Glomerular visceral epithelial cell (primary cell): ENCODE results near the gene PTPN7.
"Not testable (repeated sequence)": the region's sequence is repeated elsewhere in the genome, so short reads cannot be mapped to it uniquely, and the experiment has no call there.

Experiments used
- DNase-seq: peaks from one replicate; pipeline ENCODE4 v3.0.0-alpha.2; 2016; ENCODE audit errors: extremely low spot score

Gene PTPN7

GRCh38 chr1:202152399-202152798 lies 8.0 kb downstream of the PTPN7 start:
- DNase-seq: no peak

- DNase-seq: no peak
Measured at GRCh38 chr1:202151045-202151444, 9.4 kb downstream of the PTPN7 start.

- DNase-seq: no peak
Measured at GRCh38 chr1:202150602-202151001, 9.8 kb downstream of the PTPN7 start.

GRCh38 chr1:202150187-202150586 lies 10.2 kb downstream of the PTPN7 start:
- no peak for DNase-seq

GRCh38 chr1:202149566-202149965 lies 10.8 kb downstream of the PTPN7 start:
- DNase-seq: no peak

- no peak for DNase-seq
Measured at GRCh38 chr1:202148391-202148790, 12.0 kb downstream of the PTPN7 start.

- DNase-seq: no peak
Measured at GRCh38 chr1:202146993-202147392, 13.4 kb downstream of the PTPN7 start.

- no peak for DNase-seq
Measured at GRCh38 chr1:202146279-202146678, 14.1 kb downstream of the PTPN7 start.

- not testable (repeated sequence) for DNase-seq
Measured at GRCh38 chr1:202145744-202146140, 14.7 kb downstream of the PTPN7 start.

GRCh38 chr1:202145068-202145743 lies 15.2 kb downstream of the PTPN7 start:
- DNase-seq: no peak

- peak; percentile 54 for DNase-seq
Measured at GRCh38 chr1:202144402-202145067, 15.9 kb downstream of the PTPN7 start, which contains the start of gene ARL8A. TSS of gene ARL8A (minus strand) at chr1:202144737. CDS start at chr1:202144572, 165 bp downstream.

- DNase-seq: peak; percentile 23
Measured at GRCh38 chr1:202143768-202144401, 16.5 kb downstream of the PTPN7 start.

GRCh38 chr1:202143011-202143767 lies 17.2 kb downstream of the PTPN7 start:
- DNase-seq: peak; percentile 28

GRCh38 chr1:202141468-202141867 lies 18.9 kb downstream of the PTPN7 start:
- DNase-seq: not testable (repeated sequence)

- DNase-seq: no peak
Measured at GRCh38 chr1:202140833-202141232, 19.6 kb downstream of the PTPN7 start.

GRCh38 chr1:202135221-202135721 lies 25.1 kb downstream of the PTPN7 start:
- DNase-seq: peak; percentile 68

- DNase-seq: no peak
Measured at GRCh38 chr1:202134645-202135172, 25.7 kb downstream of the PTPN7 start.

- no peak for DNase-seq
Measured at GRCh38 chr1:202133989-202134388, 26.4 kb downstream of the PTPN7 start.

- no peak for DNase-seq
Measured at GRCh38 chr1:202133496-202133895, 26.9 kb downstream of the PTPN7 start.

- no peak for DNase-seq
Measured at GRCh38 chr1:202133001-202133400, 27.4 kb downstream of the PTPN7 start.

- DNase-seq: no peak
Measured at GRCh38 chr1:202131956-202132821, 28.2 kb downstream of the PTPN7 start.
